H1 (cell line): ENCODE results near the gene RAD51B.

Experiments
- BRCA1 ChIP-seq: IDR thresholded peaks from 2 replicates; pipeline ENCODE4 v1.6.1; 2012; ENCODE audit warnings: low read depth, low read length, improper control_type of control experiment
- EZH2 ChIP-seq: fragments of 200-600 bp; sonication (generic); IDR thresholded peaks from 2 replicates; pipeline ENCODE4 v1.7.1; 2012; ENCODE audit warnings: low read depth, mild to moderate bottlenecking, moderate library complexity, low read length, inconsistent platforms; ENCODE audit not compliant: severe bottlenecking

GRCh38 chr14:68014771-68015170, 195.2 kb downstream of the RAD51B start:
- TF ChIP-seq BRCA1 (no peak), EZH2 (no peak)
